Stimulated activated CD8-positive, alpha-beta memory T cell treated with anti-CD3 and anti-CD28 coated beads, Interleukin-7, amount 100 ng/mL, for 48 hours (primary cell): Measurements from ENCODE around the gene MOCS3.

ENCODE experiments used
- DNase-seq, 2 donors: peaks; one replicate each; pipeline ENCODE4 v3.0.0-alpha.2; 2020; ENCODE audit warnings: low read depth in 1 of 2; ENCODE audit errors: extremely low read depth in 1 of 2

Gene MOCS3

GRCh38 chr20:50980851-50981713, 22.5 kb downstream of the MOCS3 start:
- peak in 1 of 2 donors; percentile 62 for DNase-seq

- no peak for DNase-seq
Measured at GRCh38 chr20:50981714-50982048, 23.1 kb downstream of the MOCS3 start.

GRCh38 chr20:50982363-50982762, 23.7 kb downstream of the MOCS3 start:
- no peak for DNase-seq

- DNase-seq, result no peak
Measured at GRCh38 chr20:50983321-50983720, 24.7 kb downstream of the MOCS3 start.

- DNase-seq, result peak; percentile 21 to 22
Measured at GRCh38 chr20:50987493-50988210, 29.0 kb downstream of the MOCS3 start.

GRCh38 chr20:50991076-50991475, 32.5 kb downstream of the MOCS3 start:
- no peak for DNase-seq

- no peak for DNase-seq
Measured at GRCh38 chr20:50992336-50992732, 33.7 kb downstream of the MOCS3 start.

GRCh38 chr20:50992733-50993457, 34.3 kb downstream of the MOCS3 start:
- peak in 1 of 2 donors; percentile 38 for DNase-seq

GRCh38 chr20:50993876-50994275, 35.3 kb downstream of the MOCS3 start:
- no peak for DNase-seq

GRCh38 chr20:50995506-50995905, 36.9 kb downstream of the MOCS3 start:
- no peak for DNase-seq

GRCh38 chr20:50996901-50997865, 38.6 kb downstream of the MOCS3 start:
- no peak for DNase-seq

GRCh38 chr20:50999355-50999754, 40.7 kb downstream of the MOCS3 start:
- DNase-seq, result no peak

GRCh38 chr20:51001430-51002265, 43.0 kb downstream of the MOCS3 start:
- DNase-seq, result no peak

GRCh38 chr20:51002633-51003032, 44.0 kb downstream of the MOCS3 start:
- DNase-seq, result no peak

- no peak for DNase-seq
Measured at GRCh38 chr20:51003753-51004152, 45.1 kb downstream of the MOCS3 start.

- no peak for DNase-seq
Measured at GRCh38 chr20:51004305-51004727, 45.7 kb downstream of the MOCS3 start.

- DNase-seq, result no peak
Measured at GRCh38 chr20:51004781-51005180, 46.2 kb downstream of the MOCS3 start.

GRCh38 chr20:51005214-51005613, 46.6 kb downstream of the MOCS3 start:
- DNase-seq, result no peak

- no peak for DNase-seq
Measured at GRCh38 chr20:51008718-51009117, 50.1 kb downstream of the MOCS3 start.
